Common myeloid progenitor, CD34-positive (primary cell): ENCODE measurements around the gene SIMC1.

Source experiments
- CTCF ChIA-PET: fragments of 350-600 bp; sonication (Branson Sonifier 250); formaldehyde crosslinking; loops from one replicate; lab custom pipeline; 2021; ENCODE audit warnings: antibody characterized with exemption; lab: Charles Lee
- POLR2A ChIA-PET: fragments of 350-600 bp; sonication (Branson Sonifier 250); formaldehyde crosslinking; loops from one replicate; lab custom pipeline; 2021; ENCODE audit warnings: antibody characterized with exemption; lab: Charles Lee
- DNase-seq, 3 donors: peaks; one replicate each; pipeline versions ENCODE4 v3.0.0 to v3.0.0-alpha.2; 2013
- H3K27ac ChIP-seq, 2 experiments: 1 replicate in 1 of 2; 2 replicates in 1 of 2; pipeline ENCODE4 v1.7.0; 2013; ENCODE audit warnings: inconsistent platforms in 2 of 2, low read length in 2 of 2, mild to moderate bottlenecking in 2 of 2, low read depth in 1 of 2, moderate library complexity in 1 of 2; ENCODE audit not compliant: severe bottlenecking in 2 of 2, insufficient read depth in 1 of 2, poor library complexity in 1 of 2
- H3K27me3 ChIP-seq, 5 experiments: replicated peaks in 2 of 5; 1 replicate in 3 of 5; 2 replicates in 2 of 5; pipeline versions ENCODE4 v1.6.1 to v1.7.0; 2013; ENCODE audit warnings: low read length in 4 of 5, mild to moderate bottlenecking in 2 of 5, moderate library complexity in 2 of 5, inconsistent platforms in 1 of 5; ENCODE audit not compliant: insufficient read depth in 5 of 5, control insufficient read depth in 4 of 5
- H3K36me3 ChIP-seq, 4 experiments: 1 replicate in 2 of 4; 2 replicates in 2 of 4; pipeline versions ENCODE4 v1.6.1 to v1.7.0; 2013; ENCODE audit warnings: low read length in 3 of 4, control low read depth in 1 of 4, mild to moderate bottlenecking in 1 of 4; ENCODE audit not compliant: control insufficient read depth in 4 of 4, insufficient read depth in 4 of 4
- H3K4me1 ChIP-seq, 4 experiments: 1 replicate in 3 of 4; 2 replicates in 1 of 4; pipeline versions ENCODE4 v1.6.1 to v1.7.1; 2013; ENCODE audit warnings: low read length in 3 of 4, mild to moderate bottlenecking in 3 of 4, control low read depth in 1 of 4, inconsistent platforms in 1 of 4, moderate library complexity in 1 of 4; ENCODE audit not compliant: control insufficient read depth in 4 of 4, insufficient read depth in 4 of 4; ENCODE audit errors: control extremely low read depth in 1 of 4
- H3K4me3 ChIP-seq, 7 experiments: 1 replicate in 4 of 7; 2 replicates in 3 of 7; pipeline versions ENCODE4 v1.5.1 to v1.7.0; 2013; ENCODE audit warnings: mild to moderate bottlenecking in 7 of 7, low read length in 6 of 7, moderate library complexity in 6 of 7, inconsistent platforms in 2 of 7, low read depth in 2 of 7, control low read depth in 1 of 7; ENCODE audit not compliant: insufficient read depth in 4 of 7, control insufficient read depth in 1 of 7; ENCODE audit errors: extremely low read depth in 1 of 7
- H3K9me3 ChIP-seq, 5 experiments: 1 replicate in 4 of 5; 2 replicates in 1 of 5; pipeline versions ENCODE4 v1.6.1 to v1.7.1; 2013; ENCODE audit warnings: low read length in 4 of 5, mild to moderate bottlenecking in 2 of 5, inconsistent platforms in 1 of 5, low read depth in 1 of 5, moderate library complexity in 1 of 5; ENCODE audit not compliant: control insufficient read depth in 4 of 5, insufficient read depth in 2 of 5; ENCODE audit errors: control extremely low read depth in 1 of 5
- WGBS: methylation state at CpG from one replicate; pipeline ENCODE4 v1.1.5; 2013; ENCODE audit not compliant: insufficient coverage; 5-methylcytosine and 5-hydroxymethylcytosine counted together

SIMC1 gene

GRCh38 chr5:176362233-176362490, 123.9 kb downstream of the SIMC1 start:
- Histone ChIP-seq H3K36me3 (peaks cover 3 to 15% (median 10%) of the 10 kb centered on the region in 4 experiments), H3K9me3 (no peaks in the 10 kb centered on the region), H3K4me3 (peak overlapping the region in 6 of 7 experiments; percentile 7 to 97 (median 90)), H3K27ac (peak overlapping the region in 1 of 2 experiments; percentile 44), H3K27me3 (peaks cover 0 to 3% (median 0%) of the 10 kb centered on the region in 5 experiments), H3K4me1 (peaks cover 5 to 31% (median 25%) of the 10 kb centered on the region in 4 experiments)
- ChIA-PET POLR2A (interaction anchor here (0.6 to 1.6 kb wide), 7 partner anchors 11 to 177 kb away, joined by 3 to 5 read pairs (median 3); partner anchors contain the start of gene NOP16), CTCF (interaction anchor here (0.9 to 1.6 kb wide), 4 partner anchors 20 to 30 kb away, joined by 3 to 6 read pairs (median 4); no protein-coding TSS in a partner anchor)
- DNase-seq = no peak
- 50% methylated on average over 2 of the region's 8 CpGs for WGBS

GRCh38 chr5:176364765-176365350, 126.6 kb downstream of the SIMC1 start:
- Histone ChIP-seq H3K9me3 (no peaks in the 10 kb centered on the region), H3K4me1 (peaks cover 3 to 27% (median 23%) of the 10 kb centered on the region in 4 experiments), H3K27ac (no peak overlapping the region), H3K4me3 (peak overlapping the region; percentile 20 to 83 (median 67)), H3K36me3 (peaks cover 0 to 11% (median 5%) of the 10 kb centered on the region in 4 experiments), H3K27me3 (peaks cover 0 to 3% (median 0%) of the 10 kb centered on the region in 5 experiments)
- POLR2A ChIA-PET = no interaction called here
- CTCF ChIA-PET = no interaction called here
- no peak for DNase-seq
- WGBS = 13% methylated on average over 22 of the region's 28 CpGs

GRCh38 chr5:176365351-176366231, 127.4 kb downstream of the SIMC1 start, which contains the start of gene ARL10:
ARL10 (plus strand) TSS chr5:176365487; CDS start chr5:176365564, 77 bp downstream.
- Histone ChIP-seq H3K36me3 (peaks cover 0 to 17% (median 5%) of the 10 kb centered on the region in 4 experiments), H3K4me1 (peaks cover 2 to 26% (median 23%) of the 10 kb centered on the region in 4 experiments), H3K4me3 (peak within 1 kb of the TSS; percentile 20 to 83 (median 67)), H3K27ac (no peak within 1 kb of the TSS), H3K27me3 (peaks cover 0 to 3% (median 0%) of the 10 kb centered on the region in 5 experiments), H3K9me3 (no peaks in the 10 kb centered on the region)
- ChIA-PET POLR2A (no interaction called here), CTCF (no interaction called here)
- under 1% methylated on average over 64 of the region's 108 CpGs for WGBS
- peak; percentile 17 to 60 (median 40) for DNase-seq

GRCh38 chr5:176366232-176366894, 128.1 kb downstream of the SIMC1 start:
- 89% methylated on average over 35 of the region's 38 CpGs for WGBS
- H3K4me3 ChIP-seq = peak overlapping the region; percentile 20 to 83 (median 67)
- H3K9me3 ChIP-seq = no peaks in the 10 kb centered on the region
- ChIA-PET CTCF (no interaction called here), POLR2A (no interaction called here)
- peaks cover 0 to 3% (median 0%) of the 10 kb centered on the region in 5 experiments for H3K27me3 ChIP-seq
- peaks cover 2 to 23% (median 21%) of the 10 kb centered on the region in 4 experiments for H3K4me1 ChIP-seq
- H3K36me3 ChIP-seq = peaks cover 0 to 21% (median 7%) of the 10 kb centered on the region in 4 experiments
- no peak overlapping the region for H3K27ac ChIP-seq
- DNase-seq = no peak

GRCh38 chr5:176368726-176369125, 130.5 kb downstream of the SIMC1 start:
- H3K4me1 ChIP-seq = peaks cover 0 to 20% (median 16%) of the 10 kb centered on the region in 4 experiments
- CTCF ChIA-PET = interaction anchor here (1.2 kb wide), 1 partner anchor 13 kb away, joined by 3 read pairs; no protein-coding TSS in a partner anchor
- no peaks in the 10 kb centered on the region for H3K9me3 ChIP-seq
- POLR2A ChIA-PET = no interaction called here
- peaks cover 0 to 3% (median 0%) of the 10 kb centered on the region in 5 experiments for H3K27me3 ChIP-seq
- no peak overlapping the region for H3K27ac ChIP-seq
- WGBS = 100% methylated on average over 3 of the region's 13 CpGs
- H3K4me3 ChIP-seq = no peak overlapping the region
- no peak for DNase-seq
- H3K36me3 ChIP-seq = peaks cover 0 to 29% (median 7%) of the 10 kb centered on the region in 4 experiments

GRCh38 chr5:176369934-176370711, 131.9 kb downstream of the SIMC1 start:
- Histone ChIP-seq H3K27me3 (no peaks in the 10 kb centered on the region), H3K27ac (no peak overlapping the region), H3K4me3 (no peak overlapping the region), H3K4me1 (peaks cover 0 to 15% (median 13%) of the 10 kb centered on the region in 4 experiments), H3K9me3 (no peaks in the 10 kb centered on the region), H3K36me3 (peaks cover 0 to 29% (median 7%) of the 10 kb centered on the region in 4 experiments)
- ChIA-PET CTCF (interaction anchor here (0.6 to 1.3 kb wide), 4 partner anchors 9 to 395 kb away, joined by 3 to 4 read pairs (median 3); no protein-coding TSS in a partner anchor), POLR2A (interaction anchor here (0.6 kb wide), 1 partner anchor 14 kb away, joined by 3 read pairs; no protein-coding TSS in a partner anchor)
- DNase-seq = no peak
- 94% methylated on average over 3 of the region's 8 CpGs for WGBS
